Parathyroid adenoma (tissue), 2 donors: ENCODE data around the gene AMDHD1.
"Not testable (repeated sequence)": the region's sequence is repeated elsewhere in the genome, so short reads cannot be mapped to it uniquely, and the experiment has no call there.

ENCODE experiments used
- H2AFZ ChIP-seq: fragments of 300-600 bp; sonication (generic); one replicate; pipeline ENCODE4 v1.7.0; 2017; ENCODE audit warnings: antibody characterized with exemption, mild to moderate bottlenecking
- H3K27ac ChIP-seq: fragments of 300-600 bp; sonication (generic); one replicate; pipeline ENCODE4 v1.7.0; 2017
- H3K27me3 ChIP-seq: fragments of 300-600 bp; sonication (generic); one replicate; pipeline ENCODE4 v1.7.0; 2017; ENCODE audit warnings: low read length; ENCODE audit not compliant: control insufficient read depth, insufficient read depth
- H3K36me3 ChIP-seq: fragments of 300-600 bp; sonication (generic); one replicate; pipeline ENCODE4 v1.7.0; 2017; ENCODE audit warnings: low read length; ENCODE audit not compliant: control insufficient read depth, insufficient read depth
- H3K4me1 ChIP-seq: fragments of 300-600 bp; sonication (generic); one replicate; pipeline ENCODE4 v1.7.0; 2017; ENCODE audit warnings: control low read depth
- H3K4me2 ChIP-seq: fragments of 300-600 bp; sonication (generic); one replicate; pipeline ENCODE4 v1.7.0; 2017; ENCODE audit warnings: low read length
- H3K4me3 ChIP-seq: fragments of 300-600 bp; sonication (generic); one replicate; pipeline ENCODE4 v1.7.0; 2017; ENCODE audit warnings: low read depth, low read length
- H3K79me2 ChIP-seq: fragments of 300-600 bp; sonication (generic); one replicate; pipeline ENCODE4 v1.7.0; 2017; ENCODE audit warnings: control low read depth
- H3K9ac ChIP-seq: fragments of 300-600 bp; sonication (generic); one replicate; pipeline ENCODE4 v1.7.0; 2017; ENCODE audit warnings: mild to moderate bottlenecking
- H3K9me3 ChIP-seq: fragments of 300-600 bp; sonication (generic); one replicate; pipeline ENCODE4 v1.7.0; 2017; ENCODE audit warnings: low read length; ENCODE audit not compliant: control insufficient read depth
- TF ChIP-seq, protein P1 (sequence below): fragments of 300-600 bp; sonication (generic); IDR thresholded peaks from one replicate; pipeline ENCODE4 v1.7.0; 2017; ENCODE audit warnings: antibody characterized with exemption, mild to moderate bottlenecking
- donor health status: primary hyperparathyroidism.

Gene AMDHD1

DNA sequence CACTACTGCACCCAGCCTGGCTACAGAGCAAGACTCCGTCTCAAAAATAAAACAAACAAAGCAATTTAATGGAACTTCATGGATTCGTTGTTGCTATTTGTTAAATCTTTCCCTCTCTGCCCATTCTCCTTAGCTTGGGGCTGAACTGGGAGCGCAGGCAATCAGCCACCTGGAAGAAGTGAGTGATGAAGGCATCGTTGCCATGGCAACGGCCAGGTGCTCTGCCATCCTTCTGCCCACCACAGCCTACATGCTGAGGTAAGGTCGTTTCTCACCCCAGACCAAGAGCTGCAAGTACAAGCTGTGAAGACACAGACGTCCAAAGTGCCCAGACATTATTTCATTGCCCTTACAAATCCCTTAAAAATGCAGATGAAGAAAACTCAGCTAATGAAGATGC, 19.1 kb downstream of the AMDHD1 start:
- Histone ChIP-seq H3K27ac (no peak overlapping the region), H3K4me1 (no peaks in the 10 kb centered on the region), H3K27me3 (no peaks in the 10 kb centered on the region), H3K9ac (no peak overlapping the region), H3K36me3 (no peaks in the 10 kb centered on the region), H3K4me2 (no peak overlapping the region), H2AFZ (no peak overlapping the region), H3K79me2 (no peaks in the 10 kb centered on the region), H3K4me3 (no peak overlapping the region), H3K9me3 (no peaks in the 10 kb centered on the region)
- TF ChIP-seq, protein P1, sequence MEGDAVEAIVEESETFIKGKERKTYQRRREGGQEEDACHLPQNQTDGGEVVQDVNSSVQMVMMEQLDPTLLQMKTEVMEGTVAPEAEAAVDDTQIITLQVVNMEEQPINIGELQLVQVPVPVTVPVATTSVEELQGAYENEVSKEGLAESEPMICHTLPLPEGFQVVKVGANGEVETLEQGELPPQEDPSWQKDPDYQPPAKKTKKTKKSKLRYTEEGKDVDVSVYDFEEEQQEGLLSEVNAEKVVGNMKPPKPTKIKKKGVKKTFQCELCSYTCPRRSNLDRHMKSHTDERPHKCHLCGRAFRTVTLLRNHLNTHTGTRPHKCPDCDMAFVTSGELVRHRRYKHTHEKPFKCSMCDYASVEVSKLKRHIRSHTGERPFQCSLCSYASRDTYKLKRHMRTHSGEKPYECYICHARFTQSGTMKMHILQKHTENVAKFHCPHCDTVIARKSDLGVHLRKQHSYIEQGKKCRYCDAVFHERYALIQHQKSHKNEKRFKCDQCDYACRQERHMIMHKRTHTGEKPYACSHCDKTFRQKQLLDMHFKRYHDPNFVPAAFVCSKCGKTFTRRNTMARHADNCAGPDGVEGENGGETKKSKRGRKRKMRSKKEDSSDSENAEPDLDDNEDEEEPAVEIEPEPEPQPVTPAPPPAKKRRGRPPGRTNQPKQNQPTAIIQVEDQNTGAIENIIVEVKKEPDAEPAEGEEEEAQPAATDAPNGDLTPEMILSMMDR, result no peak

DNA sequence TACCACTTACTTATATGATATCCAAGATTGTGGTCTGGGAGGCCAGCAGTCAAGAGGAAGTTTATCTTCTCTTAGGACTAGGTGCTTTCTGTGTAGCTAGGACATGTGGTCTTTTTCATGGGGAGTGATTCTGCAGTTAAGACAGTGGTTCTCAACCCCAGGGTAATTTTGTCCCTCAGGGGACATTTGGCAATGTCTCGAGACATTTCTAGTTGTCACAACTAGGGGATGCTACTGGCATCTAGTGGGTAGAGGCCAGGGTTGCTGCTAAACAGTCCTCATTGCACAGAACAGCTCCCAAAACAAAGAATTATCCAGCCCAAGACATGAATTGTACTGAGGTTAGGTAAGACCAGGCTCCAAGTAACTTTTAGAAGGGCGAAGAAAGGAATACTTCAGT, 20.0 kb downstream of the AMDHD1 start:
- no peak overlapping the region for H3K4me2 ChIP-seq

DNA sequence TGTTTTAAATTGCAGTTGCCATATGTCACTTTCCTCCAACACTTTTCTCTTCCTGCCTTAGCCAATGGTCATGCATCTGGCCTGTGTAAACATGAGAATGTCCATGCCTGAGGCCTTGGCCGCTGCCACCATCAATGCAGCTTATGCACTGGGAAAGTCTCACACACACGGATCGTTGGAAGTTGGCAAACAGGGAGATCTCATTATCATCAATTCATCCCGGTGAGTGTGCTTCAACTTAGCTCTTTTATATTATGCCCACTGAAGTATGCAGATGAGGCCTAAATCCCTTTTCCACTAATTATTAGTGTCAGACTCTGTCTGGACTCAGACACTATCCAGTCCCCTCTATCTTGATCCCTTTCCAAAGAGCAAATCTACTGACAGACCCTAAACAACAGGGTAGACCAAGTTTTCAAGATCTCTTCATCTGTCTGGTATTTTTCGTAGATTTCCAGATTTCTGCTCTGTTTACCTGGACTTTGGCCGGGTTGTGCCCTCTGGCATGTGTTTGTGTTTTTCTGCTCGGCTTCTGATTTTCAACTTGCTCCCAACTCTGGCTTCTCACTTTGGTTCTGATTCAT, 23.2 kb downstream of the AMDHD1 start:
- no peaks in the 10 kb centered on the region for H3K9me3 ChIP-seq
- H3K4me2 ChIP-seq, result no peak overlapping the region
- no peaks in the 10 kb centered on the region for H3K36me3 ChIP-seq
- H3K27me3 ChIP-seq, result no peaks in the 10 kb centered on the region
- TF ChIP-seq, protein P1, result no peak
- H3K79me2 ChIP-seq, result no peaks in the 10 kb centered on the region
- H2AFZ ChIP-seq, result no peak overlapping the region
- H3K27ac ChIP-seq, result no peak overlapping the region
- no peak overlapping the region for H3K4me3 ChIP-seq
- H3K9ac ChIP-seq, result no peak overlapping the region
- H3K4me1 ChIP-seq, result no peaks in the 10 kb centered on the region

More for the DNA sequence above, 20.0 kb downstream of the AMDHD1 start:
- no peaks in the 10 kb centered on the region for H3K4me1 ChIP-seq
- TF ChIP-seq, protein P1, result no peak
- no peak overlapping the region for H3K9ac ChIP-seq
- no peaks in the 10 kb centered on the region for H3K36me3 ChIP-seq
- H3K27me3 ChIP-seq, result no peaks in the 10 kb centered on the region
- no peak overlapping the region for H3K27ac ChIP-seq
- no peak overlapping the region for H2AFZ ChIP-seq
- no peak overlapping the region for H3K4me3 ChIP-seq
- H3K79me2 ChIP-seq, result no peaks in the 10 kb centered on the region
- H3K9me3 ChIP-seq, result no peaks in the 10 kb centered on the region

DNA sequence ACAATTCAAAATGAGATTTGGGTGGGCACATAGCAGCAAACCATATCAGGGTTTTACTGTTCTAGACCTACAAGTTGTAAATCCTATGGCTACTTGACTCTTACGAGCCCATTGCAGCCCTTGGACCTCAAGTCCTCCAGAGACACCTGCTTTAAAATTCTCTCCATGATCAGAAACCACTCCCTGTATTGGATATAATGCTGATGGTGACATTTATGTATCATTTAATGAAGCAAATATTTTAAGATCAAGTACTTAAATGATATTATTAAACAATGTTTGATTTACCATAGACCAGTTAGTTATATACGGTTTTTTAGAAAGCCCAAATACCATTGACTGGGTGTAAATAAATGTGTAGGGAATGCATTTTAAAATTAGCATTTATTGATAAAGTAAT, 24.2 kb downstream of the AMDHD1 start:
- H3K9me3 ChIP-seq, result no peaks in the 10 kb centered on the region
- H2AFZ ChIP-seq, result no peak overlapping the region
- H3K4me1 ChIP-seq, result no peaks in the 10 kb centered on the region
- H3K27ac ChIP-seq, result no peak overlapping the region
- no peaks in the 10 kb centered on the region for H3K27me3 ChIP-seq
- no peak overlapping the region for H3K4me2 ChIP-seq
- no peak overlapping the region for H3K9ac ChIP-seq
- no peak overlapping the region for H3K4me3 ChIP-seq
- TF ChIP-seq, protein P1, result no peak
- no peaks in the 10 kb centered on the region for H3K79me2 ChIP-seq
- H3K36me3 ChIP-seq, result no peaks in the 10 kb centered on the region

DNA sequence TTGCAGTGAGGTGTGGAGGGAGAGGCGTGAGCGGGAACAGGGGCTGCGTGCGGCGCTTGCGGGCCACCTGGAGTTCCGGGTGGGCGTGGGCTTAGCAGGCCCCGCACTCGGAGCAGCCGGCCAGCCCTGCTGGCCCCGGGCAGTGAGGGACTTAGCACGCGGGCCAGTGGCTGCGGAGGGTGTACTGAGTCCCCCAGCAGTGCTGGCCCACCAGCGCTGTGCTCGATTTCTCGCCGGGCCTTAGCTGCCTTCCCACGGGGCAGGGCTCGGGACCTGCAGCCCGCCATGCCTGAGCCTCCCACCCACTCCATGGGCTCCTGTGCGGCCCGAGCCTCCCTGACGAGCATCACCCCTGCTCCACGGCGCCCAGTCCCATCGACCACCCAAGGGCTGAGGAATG, 26.0 kb downstream of the AMDHD1 start:
- not testable (repeated sequence) for H3K79me2 ChIP-seq, H3K36me3 ChIP-seq, H3K4me3 ChIP-seq, H3K4me1 ChIP-seq, H2AFZ ChIP-seq, H3K9ac ChIP-seq, H3K4me2 ChIP-seq, H3K9me3 ChIP-seq, H3K27ac ChIP-seq, H3K27me3 ChIP-seq
